Measurements from ENCODE around the gene TOM1L2. TPM values are rescaled to one million over a fixed set of nuclear protein-coding genes. Genes with fewer than 3 reads are reported as not detected.

TOM1L2 gene
- total and polyA plus RNA-seq, 2 experiments from 2014 or later = 21.5 to 29.6 TPM

- Histone ChIP-seq H2AFZ (no peak overlapping the region), H3K36me3 (replicated peaks; ENCODE audit: insufficient read depth, low read depth) (peaks cover 3% of the 10 kb centered on the region), H3K4me3 (no peak overlapping the region), H3K4me1 (ENCODE audit: insufficient read depth) (peaks cover 35% of the 10 kb centered on the region), H3K27ac (no peak overlapping the region), H3K27me3 (no peaks in the 10 kb centered on the region), H4K20me1 (ENCODE audit: insufficient read depth, poor library complexity, severe bottlenecking) (no peaks in the 10 kb centered on the region), H3K4me2 (no peak overlapping the region), H3K9me2 (replicated peaks; ENCODE audit: insufficient read depth) (no peaks in the 10 kb centered on the region), H3K9me3 (ENCODE audit: low read depth) (no peaks in the 10 kb centered on the region), H3K79me2 (no peaks in the 10 kb centered on the region)
- TF ChIP-seq EZH2 (IDR thresholded peaks at IDR 0.05; ENCODE audit: borderline replicate concordance) = no peak
- TF ChIP-seq EZH2phosphoT487 (IDR thresholded peaks at IDR 0.05; ENCODE audit: low read depth, severe bottlenecking, unreplicated experiment) = no peak
- TF ChIP-seq, protein P1, sequence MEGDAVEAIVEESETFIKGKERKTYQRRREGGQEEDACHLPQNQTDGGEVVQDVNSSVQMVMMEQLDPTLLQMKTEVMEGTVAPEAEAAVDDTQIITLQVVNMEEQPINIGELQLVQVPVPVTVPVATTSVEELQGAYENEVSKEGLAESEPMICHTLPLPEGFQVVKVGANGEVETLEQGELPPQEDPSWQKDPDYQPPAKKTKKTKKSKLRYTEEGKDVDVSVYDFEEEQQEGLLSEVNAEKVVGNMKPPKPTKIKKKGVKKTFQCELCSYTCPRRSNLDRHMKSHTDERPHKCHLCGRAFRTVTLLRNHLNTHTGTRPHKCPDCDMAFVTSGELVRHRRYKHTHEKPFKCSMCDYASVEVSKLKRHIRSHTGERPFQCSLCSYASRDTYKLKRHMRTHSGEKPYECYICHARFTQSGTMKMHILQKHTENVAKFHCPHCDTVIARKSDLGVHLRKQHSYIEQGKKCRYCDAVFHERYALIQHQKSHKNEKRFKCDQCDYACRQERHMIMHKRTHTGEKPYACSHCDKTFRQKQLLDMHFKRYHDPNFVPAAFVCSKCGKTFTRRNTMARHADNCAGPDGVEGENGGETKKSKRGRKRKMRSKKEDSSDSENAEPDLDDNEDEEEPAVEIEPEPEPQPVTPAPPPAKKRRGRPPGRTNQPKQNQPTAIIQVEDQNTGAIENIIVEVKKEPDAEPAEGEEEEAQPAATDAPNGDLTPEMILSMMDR (IDR thresholded peaks at IDR 0.05; ENCODE audit: poor library complexity) = no peak
- DNase-seq (ENCODE audit: low spot score) = no peak
- 95% methylated on average over 4 of the region's 4 CpGs for WGBS (ENCODE audit: low lambda C conversion rate, missing lambda C conversion rate)
These were observed 114.7 kb downstream of the TOM1L2 start for GRCh38 chr17:17857496-17857895.

- Histone ChIP-seq H3K27me3 (no peaks in the 10 kb centered on the region), H3K9me3 (ENCODE audit: low read depth) (no peaks in the 10 kb centered on the region), H3K79me2 (no peaks in the 10 kb centered on the region), H3K9me2 (replicated peaks; ENCODE audit: insufficient read depth) (no peaks in the 10 kb centered on the region), H4K20me1 (ENCODE audit: insufficient read depth, poor library complexity, severe bottlenecking) (no peaks in the 10 kb centered on the region), H3K4me2 (no peak overlapping the region), H3K27ac (peak overlapping the region; percentile 91), H3K4me1 (ENCODE audit: insufficient read depth) (peaks cover 35% of the 10 kb centered on the region), H3K36me3 (replicated peaks; ENCODE audit: insufficient read depth, low read depth) (peaks cover 3% of the 10 kb centered on the region), H3K4me3 (no peak overlapping the region), H2AFZ (no peak overlapping the region)
- 96% methylated on average over 2 of the region's 2 CpGs for WGBS (ENCODE audit: low lambda C conversion rate, missing lambda C conversion rate)
- TF ChIP-seq, protein P1 (IDR thresholded peaks at IDR 0.05; ENCODE audit: poor library complexity) = no peak
- no peak for TF ChIP-seq EZH2phosphoT487 (IDR thresholded peaks at IDR 0.05; ENCODE audit: low read depth, severe bottlenecking, unreplicated experiment)
- no peak for TF ChIP-seq EZH2 (IDR thresholded peaks at IDR 0.05; ENCODE audit: borderline replicate concordance)
- DNase-seq (ENCODE audit: low spot score) = no peak
These were observed 115.8 kb downstream of the TOM1L2 start for GRCh38 chr17:17856386-17856785.

GRCh38 chr17:17855976-17856375 lies 116.2 kb downstream of the TOM1L2 start:
- Histone ChIP-seq H3K9me3 (ENCODE audit: low read depth) (no peaks in the 10 kb centered on the region), H2AFZ (no peak overlapping the region), H3K4me1 (ENCODE audit: insufficient read depth) (peaks cover 37% of the 10 kb centered on the region), H3K4me3 (no peak overlapping the region), H3K27ac (peak overlapping the region; percentile 91), H4K20me1 (ENCODE audit: insufficient read depth, poor library complexity, severe bottlenecking) (no peaks in the 10 kb centered on the region), H3K79me2 (no peaks in the 10 kb centered on the region), H3K36me3 (replicated peaks; ENCODE audit: insufficient read depth, low read depth) (peaks cover 3% of the 10 kb centered on the region), H3K4me2 (no peak overlapping the region), H3K27me3 (no peaks in the 10 kb centered on the region), H3K9me2 (replicated peaks; ENCODE audit: insufficient read depth) (no peaks in the 10 kb centered on the region)
- DNase-seq (ENCODE audit: low spot score) = no peak
- 83% methylated on average over 3 of the region's 3 CpGs for WGBS (ENCODE audit: low lambda C conversion rate, missing lambda C conversion rate)
- TF ChIP-seq, protein P1 (IDR thresholded peaks at IDR 0.05; ENCODE audit: poor library complexity) = no peak
- no peak for TF ChIP-seq EZH2 (IDR thresholded peaks at IDR 0.05; ENCODE audit: borderline replicate concordance)
- TF ChIP-seq EZH2phosphoT487 (IDR thresholded peaks at IDR 0.05; ENCODE audit: low read depth, severe bottlenecking, unreplicated experiment) = no peak
